Ovary (tissue), 9 donors: ENCODE data around the gene BACH1. TPM values are rescaled to one million over a fixed set of nuclear protein-coding genes. Genes with fewer than 3 reads are reported as not detected.

Experiments used
- DNase-seq, 5 donors: peaks; one replicate each; pipeline ENCODE4 v3.0.0-alpha.2; 2019 to 2020
- H3K27ac ChIP-seq, 2 donors: fragments of 200-600 bp; one replicate each; pipeline versions ENCODE4 v1.5.1 to v1.8.0; 2019 to 2022
- H3K27me3 ChIP-seq: fragments of 200-600 bp; one replicate; pipeline ENCODE4 v1.8.0; 2022
- H3K36me3 ChIP-seq: fragments of 200-600 bp; sonication (generic); one replicate; pipeline ENCODE4 v1.5.1; 2019
- H3K4me1 ChIP-seq: one replicate; pipeline ENCODE4 v1.8.1; 2013; ENCODE audit warnings: mild to moderate bottlenecking, moderate library complexity; ENCODE audit not compliant: insufficient read depth
- H3K4me3 ChIP-seq: fragments of 200-600 bp; sonication (generic); one replicate; pipeline ENCODE4 v1.5.1; 2017
- H3K9me3 ChIP-seq, 2 donors: fragments of 200-600 bp in 1 of 2; sonication (generic) in 1 of 2; one replicate each; pipeline versions ENCODE4 v1.5.1 to v1.8.1; 2013 to 2019; ENCODE audit warnings: mild to moderate bottlenecking in 1 of 2, moderate library complexity in 1 of 2
- CTCF ChIP-seq, 3 donors: fragments of 450-650 bp in 2 of 3; fragments of 200-600 bp in 1 of 3; IDR thresholded peaks; one replicate each; pipeline versions ENCODE4 v1.5.1 to v1.8.0; 2016 to 2022; ENCODE audit warnings: antibody characterized with exemption in 3 of 3, mild to moderate bottlenecking in 1 of 3
- EP300 ChIP-seq: sonication (generic); formaldehyde crosslinking; IDR thresholded peaks from one replicate; pipeline ENCODE4 v1.6.1; 2017; ENCODE audit warnings: antibody characterized with exemption
- POLR2A ChIP-seq: fragments of 450-650 bp; IDR thresholded peaks from one replicate; pipeline ENCODE4 v1.6.1; 2017; ENCODE audit warnings: antibody characterized with exemption, mild to moderate bottlenecking, moderate library complexity
- WGBS, 3 donors: extraction: QIAGEN DNeasy Blood & Tissue Kit in 1 of 3; methylation state at CpG; one replicate each; pipeline versions ENCODE4 v1.1.5 to v1.1.7; 2013 to 2017; 5-methylcytosine and 5-hydroxymethylcytosine counted together
- intact Hi-C, 4 donors: fragments of 100-400 bp; cut with DNase I; formaldehyde crosslinking; loops; one replicate each; pipeline versions ENCODE4 v1.11.0 to v1.15.1; 2022 to 2023
- polyA plus RNA-seq, 2 donors: library from polyadenylated mRNA; stranded (reverse); fragments of 200-250 nt in 1 of 2; fragments of 350-450 nt in 1 of 2; fragmentation: Illumina TruSeq in 1 of 2; extraction: RNeasy Lipid Tissue Mini Kit (QIAGEN cat#74804) in 1 of 2; gene quantifications; one replicate each; pipeline ENCODE4 v1.2.3, GENCODE V29; 2013 to 2014
- total RNA-seq, 7 donors: library from RNA; depleted of rRNA in 2 of 7; stranded (reverse); fragments of >200 nt in 2 of 7; fragmentation: NEBNext Ultra II Directional in 3 of 7; extraction: Animal tissue kit (Norgen Biotek cat#: 25700) in 3 of 7; gene quantifications; one replicate each; pipeline versions ENCODE4 v1.1.0 to v1.2.4, GENCODE V29; 2016 to 2023
- donor health status: DM: no; HTN: no; CAD: no; lungs with moderate emphysema.
- donor health status: DM: no; HTN: no; CAD: no.
- donor health status: Bipolar disorder and iron deficiency.
- donor health status: DM: yes; HTN: yes; CAD: no.
- donor health status: DM: no; HTN: no; CAD: no.
- donor health status: DM: yes; HTN: yes; CAD: no.

The BACH1 gene
- total and polyA plus RNA-seq, 9 donors, result 11.4 to 77.0 (median 52.3) TPM

- DNase-seq, result no peak
- Histone ChIP-seq H3K9me3 (no peaks in the 10 kb centered on the region), H3K4me3 (no peak overlapping the region), H3K36me3 (no peaks in the 10 kb centered on the region), H3K27me3 (no peaks in the 10 kb centered on the region), H3K27ac (no peak overlapping the region), H3K4me1 (peaks cover 10% of the 10 kb centered on the region)
- TF ChIP-seq EP300 (no peak), CTCF (IDR thresholded peaks at IDR 0.05) (no peak), POLR2A (no peak)
- 93 to 95% (median 94%) methylated on average over 3 of the region's 3 CpGs for WGBS, 3 donors
- intact Hi-C loops, result loop anchor here in 1 of 4 donors (10.0 kb wide), 1 partner anchor 51 kb away; the partner anchor contains the start of gene BACH1
These were observed 47.6 kb downstream of the BACH1 start for GRCh38 chr21:29346281-29346680.

DNA sequence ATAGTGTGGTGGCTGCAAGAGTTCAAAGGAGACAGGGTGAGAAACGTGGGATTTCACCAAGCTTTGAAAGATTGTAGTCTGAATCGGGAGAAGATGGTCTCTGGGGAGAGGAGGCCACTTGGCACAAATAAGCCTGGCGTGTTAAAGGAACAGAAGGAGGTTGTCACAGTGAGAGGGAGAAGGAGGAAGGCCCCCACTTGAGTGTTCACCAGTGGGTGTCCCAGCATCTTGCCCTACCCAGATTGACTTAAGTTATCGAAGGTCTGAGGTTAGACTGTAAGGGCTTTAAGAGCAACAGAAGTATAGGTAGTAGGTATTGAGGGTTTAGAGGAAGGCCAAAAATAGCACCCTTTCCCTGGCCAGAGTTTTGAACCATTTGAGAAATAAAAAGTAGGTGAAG is 48.0 kb downstream of the BACH1 start:
- DNase-seq, result no peak
- Histone ChIP-seq H3K4me1 (peaks cover 10% of the 10 kb centered on the region), H3K36me3 (no peaks in the 10 kb centered on the region), H3K27ac (no peak overlapping the region), H3K27me3 (no peaks in the 10 kb centered on the region), H3K9me3 (no peaks in the 10 kb centered on the region), H3K4me3 (no peak overlapping the region)
- intact Hi-C loops, result loop anchor here in 1 of 4 donors (10.0 kb wide), 1 partner anchor 52 kb away; the partner anchor contains the start of gene BACH1
- 77 to 89% (median 87%) methylated on average over 4 of the region's 4 CpGs for WGBS, 3 donors
- TF ChIP-seq CTCF (IDR thresholded peaks at IDR 0.05) (no peak), POLR2A (no peak), EP300 (no peak)

GRCh38 chr21:29347274-29347681 is 48.6 kb downstream of the BACH1 start:
- Histone ChIP-seq H3K4me3 (no peak overlapping the region), H3K27me3 (no peaks in the 10 kb centered on the region), H3K27ac (no peak overlapping the region), H3K36me3 (no peaks in the 10 kb centered on the region), H3K9me3 (no peaks in the 10 kb centered on the region), H3K4me1 (peaks cover 10% of the 10 kb centered on the region)
- intact Hi-C loops, result loop anchor here in 1 of 4 donors (10.0 kb wide), 1 partner anchor 52 kb away; the partner anchor contains the start of gene BACH1
- TF ChIP-seq CTCF (IDR thresholded peaks at IDR 0.05), result no peak
- TF ChIP-seq EP300, result no peak
- no peak for TF ChIP-seq POLR2A
- no peak for DNase-seq
- WGBS, 3 donors, result 1 to 22% (median 8%) methylated on average over 4 of the region's 4 CpGs

DNA sequence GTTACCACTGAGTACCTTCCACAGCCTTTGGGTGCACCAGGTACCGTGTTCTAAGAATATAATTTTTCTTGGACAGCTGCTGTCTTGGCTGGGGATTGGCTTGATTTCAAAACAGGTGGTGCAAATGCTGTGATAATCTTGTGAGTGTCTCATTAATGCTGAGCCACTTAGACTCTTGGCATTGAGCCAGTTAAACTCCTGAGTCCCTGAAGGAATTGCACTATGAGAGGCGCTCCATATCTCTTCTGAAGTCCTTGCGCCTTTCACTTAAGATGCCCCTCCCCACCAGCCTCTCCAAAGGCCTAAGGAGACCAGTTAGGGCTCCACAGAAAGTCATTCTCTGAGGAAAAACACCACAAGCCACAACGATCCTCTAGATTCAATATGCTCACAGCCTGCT is 51.0 kb downstream of the BACH1 start:
- Histone ChIP-seq H3K4me3 (no peak overlapping the region), H3K36me3 (no peaks in the 10 kb centered on the region), H3K4me1 (peaks cover 8% of the 10 kb centered on the region), H3K27me3 (no peaks in the 10 kb centered on the region), H3K27ac (no peak overlapping the region), H3K9me3 (no peaks in the 10 kb centered on the region)
- DNase-seq, result no peak
- intact Hi-C loops, result loop anchor here in 1 of 4 donors (10.0 kb wide), 1 partner anchor 55 kb away; the partner anchor contains the start of gene BACH1
- TF ChIP-seq CTCF (IDR thresholded peaks at IDR 0.05) (no peak), POLR2A (no peak), EP300 (no peak)
- WGBS, 3 donors, result 89 to 97% (median 90%) methylated on average over 4 of the region's 4 CpGs
